ENCODE results near the gene LTF.
"Not testable (repeated sequence)": the region's sequence is repeated elsewhere in the genome, so short reads cannot be mapped to it uniquely, and the experiment has no call there.

GRCh38 chr3:46494491-46494890 is 29.8 kb upstream of the LTF start:
- TF ChIP-seq CTCF (IDR thresholded peaks at IDR 0.05 in 4 of 5, conservative IDR thresholded peaks at IDR 0.05 in 1 of 5); POLR2A (IDR thresholded peaks at IDR 0.05): not testable (repeated sequence)

Data from gastrocnemius medialis (tissue), 4 donors.